ENCODE data around the gene FAM72B.
"Not testable (repeated sequence)": the region's sequence is repeated elsewhere in the genome, so short reads cannot be mapped to it uniquely, and the experiment has no call there.

FAM72B gene

GRCh38 chr1:121148489-121149190, 35.5 kb downstream of the FAM72B start:
- not testable (repeated sequence) for FAIRE-seq

GRCh38 chr1:121140393-121140792, 43.7 kb downstream of the FAM72B start:
- not testable (repeated sequence) for FAIRE-seq

GRCh38 chr1:121131494-121131893, 52.6 kb downstream of the FAM72B start:
- not testable (repeated sequence) for FAIRE-seq

GRCh38 chr1:121118480-121118824, 65.7 kb downstream of the FAM72B start:
- not testable (repeated sequence) for FAIRE-seq

All from islet of Langerhans (tissue), 1 donor.